Smooth muscle cell (in vitro differentiated cells): Measurements from ENCODE around the gene BARX1. TPM values are rescaled to one million over a fixed set of nuclear protein-coding genes. Genes with fewer than 3 reads are reported as not detected.

ENCODE experiments used
- DNase-seq: peaks from one replicate; lab custom pipeline; 2025; ENCODE audit not compliant: unreplicated experiment; lab: John Stamatoyannopoulos, UW
- H2AFZ ChIP-seq: fragments of 200-600 bp; sonication (generic); 2 replicates; pipeline ENCODE4 v1.6.0; 2016; ENCODE audit warnings: antibody characterized with exemption, low read depth, mild to moderate bottlenecking
- H3F3A ChIP-seq: fragments of 200-600 bp; sonication (generic); 2 replicates; pipeline ENCODE4 v1.6.0; 2017; ENCODE audit warnings: antibody characterized with exemption, low read depth
- H3K27ac ChIP-seq: fragments of 200-600 bp; sonication (generic); 2 replicates; pipeline ENCODE4 v1.5.1; 2016; ENCODE audit warnings: low read depth, mild to moderate bottlenecking
- H3K27me3 ChIP-seq: fragments of 200-600 bp; sonication (generic); 2 replicates; pipeline ENCODE4 v1.6.1; 2016; ENCODE audit warnings: low read depth, mild to moderate bottlenecking
- H3K36me3 ChIP-seq: fragments of 200-600 bp; sonication (generic); 2 replicates; pipeline ENCODE4 v1.5.1; 2016; ENCODE audit warnings: low read depth
- H3K4me1 ChIP-seq: fragments of 200-600 bp; sonication (generic); 2 replicates; pipeline ENCODE4 v1.5.1; 2016; ENCODE audit warnings: low read depth
- H3K4me2 ChIP-seq: fragments of 200-600 bp; sonication (generic); 2 replicates; pipeline ENCODE4 v1.6.0; 2016; ENCODE audit warnings: mild to moderate bottlenecking
- H3K4me3 ChIP-seq: fragments of 200-600 bp; sonication (generic); 2 replicates; pipeline ENCODE4 v1.5.1; 2016; ENCODE audit warnings: mild to moderate bottlenecking
- H3K79me2 ChIP-seq: fragments of 200-600 bp; sonication (generic); 2 replicates; pipeline ENCODE4 v1.6.0; 2016; ENCODE audit warnings: low read depth, mild to moderate bottlenecking
- H3K9ac ChIP-seq: fragments of 200-600 bp; sonication (generic); 2 replicates; pipeline ENCODE4 v1.6.0; 2016; ENCODE audit warnings: low read depth
- H3K9me3 ChIP-seq: fragments of 200-600 bp; sonication (generic); replicated peaks from 2 replicates; pipeline ENCODE4 v1.5.1; 2016; ENCODE audit warnings: low read depth
- H4K20me1 ChIP-seq: fragments of 200-600 bp; sonication (generic); 2 replicates; pipeline ENCODE4 v1.6.0; 2016; ENCODE audit warnings: low read depth
- whole genome bisulfite sequencing: methylation state at CpG from one replicate; pipeline ENCODE4 v1.1.7; 2016; ENCODE audit warnings: low lambda C conversion rate; 5-methylcytosine and 5-hydroxymethylcytosine counted together
- polyA plus RNA-seq: library from polyadenylated mRNA; unstranded; fragments of >200 nt; fragmentation: Nextera tagmentation; extraction: Ambion mirVana; gene quantifications from 2 replicates; pipeline ENCODE4 v1.2.1, GENCODE V29; 2016
- total RNA-seq: library from RNA; depleted of rRNA; stranded (reverse); fragments of >200 nt; gene quantifications from 2 replicates; pipeline ENCODE4 v1.2.3, GENCODE V29; 2014
- TF ChIP-seq, protein P1 (sequence below): fragments of 200-600 bp; sonication (generic); IDR thresholded peaks from 2 replicates; pipeline ENCODE4 v1.5.1; 2017; ENCODE audit warnings: borderline replicate concordance, mild to moderate bottlenecking, antibody characterized with exemption; ENCODE audit not compliant: insufficient read depth, poor library complexity, severe bottlenecking

The BARX1 gene
- total and polyA plus RNA-seq, 2 experiments from 2014 or later = 6.1 TPM

DNA sequence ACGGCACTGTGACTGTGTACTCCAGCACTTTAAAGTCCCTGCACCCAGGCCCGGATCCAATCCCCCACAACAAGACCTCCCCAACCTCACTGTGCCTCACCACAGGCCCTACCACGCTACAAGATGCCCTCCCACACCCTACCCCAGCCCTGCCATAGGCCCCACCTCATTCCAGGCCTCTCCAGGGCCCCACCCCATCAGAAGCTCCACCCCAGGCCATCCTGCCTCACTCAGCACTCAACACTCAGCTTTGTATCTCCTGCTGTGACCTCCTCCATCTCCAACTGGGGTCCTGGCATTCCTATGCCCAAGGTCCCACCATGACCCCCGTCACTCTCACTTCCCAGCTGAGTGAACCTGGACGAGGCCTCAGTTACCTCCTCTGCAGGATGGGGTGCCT is 38.8 kb downstream of the BARX1 start:
- no peaks in the 10 kb centered on the region for H3K9me3 ChIP-seq
- no peaks in the 10 kb centered on the region for H3K36me3 ChIP-seq
- TF ChIP-seq, protein P1, sequence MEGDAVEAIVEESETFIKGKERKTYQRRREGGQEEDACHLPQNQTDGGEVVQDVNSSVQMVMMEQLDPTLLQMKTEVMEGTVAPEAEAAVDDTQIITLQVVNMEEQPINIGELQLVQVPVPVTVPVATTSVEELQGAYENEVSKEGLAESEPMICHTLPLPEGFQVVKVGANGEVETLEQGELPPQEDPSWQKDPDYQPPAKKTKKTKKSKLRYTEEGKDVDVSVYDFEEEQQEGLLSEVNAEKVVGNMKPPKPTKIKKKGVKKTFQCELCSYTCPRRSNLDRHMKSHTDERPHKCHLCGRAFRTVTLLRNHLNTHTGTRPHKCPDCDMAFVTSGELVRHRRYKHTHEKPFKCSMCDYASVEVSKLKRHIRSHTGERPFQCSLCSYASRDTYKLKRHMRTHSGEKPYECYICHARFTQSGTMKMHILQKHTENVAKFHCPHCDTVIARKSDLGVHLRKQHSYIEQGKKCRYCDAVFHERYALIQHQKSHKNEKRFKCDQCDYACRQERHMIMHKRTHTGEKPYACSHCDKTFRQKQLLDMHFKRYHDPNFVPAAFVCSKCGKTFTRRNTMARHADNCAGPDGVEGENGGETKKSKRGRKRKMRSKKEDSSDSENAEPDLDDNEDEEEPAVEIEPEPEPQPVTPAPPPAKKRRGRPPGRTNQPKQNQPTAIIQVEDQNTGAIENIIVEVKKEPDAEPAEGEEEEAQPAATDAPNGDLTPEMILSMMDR = no peak
- WGBS = 75% methylated on average over 5 of the region's 5 CpGs
- H2AFZ ChIP-seq = no peak overlapping the region
- no peaks in the 10 kb centered on the region for H3K79me2 ChIP-seq
- no peak overlapping the region for H3K4me3 ChIP-seq
- H3F3A ChIP-seq = no peaks in the 10 kb centered on the region
- no peak overlapping the region for H3K9ac ChIP-seq
- DNase-seq = no peak
- peaks cover 3% of the 10 kb centered on the region for H3K27me3 ChIP-seq
- no peaks in the 10 kb centered on the region for H4K20me1 ChIP-seq
- H3K27ac ChIP-seq = no peak overlapping the region
- no peak overlapping the region for H3K4me2 ChIP-seq
- peaks cover 8% of the 10 kb centered on the region for H3K4me1 ChIP-seq

DNA sequence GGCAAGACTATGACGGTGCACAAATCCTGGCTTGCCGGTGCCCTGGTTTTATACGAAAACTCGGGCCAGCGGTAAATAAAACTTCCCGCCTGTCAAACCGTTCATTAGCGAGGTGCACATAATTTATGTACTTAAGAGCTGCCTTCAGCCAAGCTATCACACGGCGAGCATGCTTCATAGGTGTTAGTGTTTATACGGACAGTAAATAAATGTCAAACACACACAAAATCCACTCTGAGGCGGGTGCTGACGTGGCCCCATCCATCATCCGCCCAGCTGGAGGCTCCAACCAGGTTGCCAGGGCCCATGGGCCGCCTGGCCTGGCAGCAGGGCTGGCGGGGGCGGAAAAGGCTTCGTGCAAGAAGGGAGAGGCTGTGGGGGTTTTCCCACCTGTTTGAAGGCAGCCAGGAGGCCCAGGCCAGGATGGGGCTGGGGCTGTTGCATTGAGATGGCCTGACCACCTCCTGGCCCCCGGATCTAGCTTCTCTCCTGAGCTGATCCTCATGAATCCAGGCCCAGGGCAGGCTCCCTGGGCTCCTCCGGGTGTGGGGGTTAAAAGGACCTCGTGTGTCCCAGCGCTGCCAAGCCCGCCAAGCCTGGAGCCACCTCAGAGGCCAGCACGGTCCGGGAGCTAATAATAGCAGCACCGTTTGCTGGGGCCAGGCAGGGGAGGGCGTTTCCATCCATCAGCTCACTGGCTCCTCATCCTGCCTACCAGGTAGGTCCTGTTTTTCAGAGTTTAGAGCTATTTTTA is 43.2 kb downstream of the BARX1 start:
- H3F3A ChIP-seq = no peaks in the 10 kb centered on the region
- no peaks in the 10 kb centered on the region for H3K27me3 ChIP-seq
- no peaks in the 10 kb centered on the region for H3K36me3 ChIP-seq
- no peak for DNase-seq
- H3K79me2 ChIP-seq = no peaks in the 10 kb centered on the region
- H3K4me2 ChIP-seq = no peak overlapping the region
- H3K27ac ChIP-seq = no peak overlapping the region
- H3K4me3 ChIP-seq = no peak overlapping the region
- H3K9me3 ChIP-seq = no peaks in the 10 kb centered on the region
- 78% methylated on average over 27 of the region's 27 CpGs for WGBS
- no peak overlapping the region for H3K9ac ChIP-seq
- TF ChIP-seq, protein P1 = no peak
- peaks cover 8% of the 10 kb centered on the region for H3K4me1 ChIP-seq
- H4K20me1 ChIP-seq = no peaks in the 10 kb centered on the region
- no peak overlapping the region for H2AFZ ChIP-seq

DNA sequence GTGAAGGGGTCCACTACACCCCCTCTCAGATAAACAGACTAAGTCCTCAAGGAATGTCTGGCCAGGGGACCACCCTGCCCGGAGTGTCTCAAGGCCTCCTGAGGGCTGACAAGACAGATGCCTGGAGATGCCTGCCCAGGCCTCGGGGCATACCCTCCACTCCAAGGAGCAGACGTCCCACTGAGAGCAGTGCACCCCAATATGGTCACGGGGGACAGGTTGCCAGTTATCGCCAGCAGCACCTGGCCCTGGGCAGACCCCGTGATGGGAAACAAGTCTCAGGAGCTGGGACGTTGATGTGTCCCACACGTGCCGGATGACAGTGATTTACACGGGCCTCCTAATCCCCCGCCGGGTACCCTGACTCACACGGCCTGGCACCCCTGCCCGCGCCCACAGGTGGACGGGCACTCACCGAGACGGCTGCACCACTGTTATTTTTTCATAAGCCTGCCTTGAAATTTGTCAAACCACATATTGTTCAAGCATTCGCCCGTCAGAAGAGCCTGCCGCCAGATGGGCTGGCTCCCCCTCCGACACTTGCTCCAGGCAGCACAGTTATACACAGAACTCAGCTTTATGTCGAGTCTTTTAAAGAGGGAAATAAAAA is 43.9 kb downstream of the BARX1 start:
- Histone ChIP-seq H3K27ac (no peak overlapping the region), H3K4me3 (no peak overlapping the region), H3K79me2 (no peaks in the 10 kb centered on the region), H3K4me2 (no peak overlapping the region), H3K27me3 (no peaks in the 10 kb centered on the region), H3K9ac (no peak overlapping the region), H4K20me1 (no peaks in the 10 kb centered on the region), H3F3A (no peaks in the 10 kb centered on the region), H2AFZ (no peak overlapping the region), H3K36me3 (no peaks in the 10 kb centered on the region), H3K9me3 (no peaks in the 10 kb centered on the region), H3K4me1 (peaks cover 8% of the 10 kb centered on the region)
- no peak for DNase-seq
- TF ChIP-seq, protein P1 = no peak
- WGBS = 92% methylated on average over 23 of the region's 23 CpGs
